ENCODE measurements around the gene BATF2. TPM values are rescaled to one million over a fixed set of nuclear protein-coding genes. Genes with fewer than 3 reads are reported as not detected.

The BATF2 gene
- total RNA-seq, 2 donors from 2014 or later, result 14.1 to 20.7 TPM

DNA sequence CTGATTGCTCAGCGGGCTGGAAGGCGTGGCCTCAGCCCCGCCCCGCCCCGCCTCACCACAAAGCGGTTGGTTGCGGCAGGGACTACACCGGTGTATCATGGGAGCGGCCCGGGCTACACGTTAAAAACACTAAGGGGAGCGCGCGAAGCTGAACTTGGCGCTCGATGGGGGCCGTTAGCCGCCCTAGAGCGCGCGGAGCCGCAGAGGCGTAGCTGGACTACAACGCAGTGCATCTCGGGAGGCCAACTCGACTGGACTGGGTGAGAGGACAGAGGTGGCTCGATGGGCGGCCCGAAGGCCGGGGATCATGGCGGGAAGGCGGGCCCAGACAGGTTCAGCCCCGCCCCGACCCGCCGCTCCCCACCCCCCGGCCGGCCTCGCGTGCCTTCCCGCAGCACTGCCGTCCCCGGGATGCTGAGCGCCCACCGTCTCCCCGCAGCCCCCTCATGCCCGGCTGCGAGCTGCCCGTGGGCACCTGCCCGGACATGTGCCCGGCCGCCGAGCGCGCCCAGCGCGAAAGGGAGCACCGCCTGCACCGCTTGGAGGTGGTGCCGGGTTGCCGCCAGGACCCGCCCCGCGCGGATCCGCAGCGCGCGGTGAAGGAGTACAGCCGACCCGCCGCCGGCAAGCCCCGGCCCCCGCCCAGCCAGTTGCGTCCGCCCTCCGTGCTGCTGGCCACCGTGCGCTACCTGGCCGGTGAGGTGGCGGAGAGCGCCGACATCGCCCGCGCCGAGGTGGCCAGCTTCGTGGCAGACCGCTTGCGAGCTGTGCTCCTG, 44.3 kb upstream of the BATF2 start, which contains the start of gene SAC3D1:
SAC3D1 (plus strand) TSS at position 364 of the 776 bp plus-strand sequence; CDS start at position 447, 83 bp downstream.
- Histone ChIP-seq H3K4me1 (peaks cover 4% of the 10 kb centered on the region), H3K27me3 (no peaks in the 10 kb centered on the region), H3K36me3 (no peaks in the 10 kb centered on the region), H3K27ac (peak within 1 kb of the TSS; percentile 94), H3K9me3 (no peaks in the 10 kb centered on the region), H3K4me3 (peak within 1 kb of the TSS; percentile 95), H3K9ac (ENCODE audit: low read depth in 2 of 2, low read length in 2 of 2) (peak within 1 kb of the TSS; percentile 70 to 71)
- DNase-seq, result peak; percentile 93
- intact Hi-C loops (cut with DNase I), result no loop called here
- TF ChIP-seq CTCF (IDR thresholded peaks at IDR 0.05), result no peak

GRCh38 chr11:65040520-65040846, 43.7 kb upstream of the BATF2 start:
- H3K4me1 ChIP-seq, result peaks cover 4% of the 10 kb centered on the region

DNA sequence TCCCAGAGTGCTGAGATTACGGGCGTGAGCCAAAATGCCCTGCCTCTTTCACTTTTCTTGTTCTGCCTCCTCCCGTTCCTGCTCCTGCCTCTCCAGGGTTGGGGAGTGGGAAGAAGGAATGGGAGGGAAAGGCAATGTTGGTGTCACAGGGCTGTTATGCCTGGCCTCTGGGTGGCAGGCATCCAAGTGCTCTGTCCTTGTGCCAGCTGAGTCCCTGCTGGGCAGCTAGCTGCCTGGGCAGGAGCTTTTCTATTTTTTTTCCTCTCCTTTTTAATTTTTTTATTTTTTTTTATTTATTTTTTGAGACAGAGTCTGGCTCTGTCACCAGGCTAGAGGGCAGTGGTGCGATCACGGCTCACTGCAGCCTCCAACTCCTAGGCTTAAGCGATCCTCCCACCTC, 40.2 kb upstream of the BATF2 start:
- no peak overlapping the region for H3K4me3 ChIP-seq
- no peak for DNase-seq
- no peak for TF ChIP-seq CTCF (IDR thresholded peaks at IDR 0.05)
- H3K27me3 ChIP-seq, result no peaks in the 10 kb centered on the region
- H3K27ac ChIP-seq, result no peak overlapping the region
- no peaks in the 10 kb centered on the region for H3K4me1 ChIP-seq
- peaks cover 7% of the 10 kb centered on the region for H3K36me3 ChIP-seq
- intact Hi-C loops (cut with DNase I), result no loop called here
- no peaks in the 10 kb centered on the region for H3K9me3 ChIP-seq
- no peak overlapping the region for H3K9ac ChIP-seq (ENCODE audit: low read depth in 2 of 2, low read length in 2 of 2)

More at GRCh38 chr11:65040520-65040846, 43.7 kb upstream of the BATF2 start:
- Histone ChIP-seq H3K36me3 (peaks cover 4% of the 10 kb centered on the region), H3K4me3 (peak overlapping the region; percentile 95), H3K27me3 (no peaks in the 10 kb centered on the region), H3K27ac (peak overlapping the region; percentile 94), H3K9ac (ENCODE audit: low read depth in 2 of 2, low read length in 2 of 2) (peak overlapping the region; percentile 70 to 71), H3K9me3 (no peaks in the 10 kb centered on the region)
- no peak for TF ChIP-seq CTCF (IDR thresholded peaks at IDR 0.05)
- no peak for DNase-seq
- intact Hi-C loops (cut with DNase I), result no loop called here

DNA sequence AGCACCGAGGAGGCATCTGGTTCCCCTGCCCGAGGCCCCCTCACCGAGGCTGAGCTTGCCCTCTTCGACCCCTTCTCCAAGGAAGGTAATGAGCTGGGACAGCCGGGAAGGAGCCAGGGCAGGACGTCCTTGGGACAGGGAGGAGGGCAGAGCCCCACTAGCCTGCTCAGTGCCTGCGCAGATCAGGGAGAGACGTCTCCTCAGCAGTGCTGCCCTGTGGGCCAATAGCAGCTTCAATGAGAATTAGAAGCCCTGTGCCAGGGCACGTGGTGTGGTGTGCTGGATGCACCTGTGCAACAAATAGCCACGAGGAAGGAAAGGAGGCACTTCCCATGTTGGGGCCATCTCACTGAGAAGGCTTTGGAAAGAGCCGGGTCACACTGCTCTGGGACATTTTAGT, 38.8 kb upstream of the BATF2 start:
- Histone ChIP-seq H3K4me1 (no peaks in the 10 kb centered on the region), H3K9ac (ENCODE audit: low read depth in 2 of 2, low read length in 2 of 2) (no peak overlapping the region), H3K27me3 (no peaks in the 10 kb centered on the region), H3K36me3 (peaks cover 7% of the 10 kb centered on the region), H3K9me3 (no peaks in the 10 kb centered on the region), H3K4me3 (no peak overlapping the region), H3K27ac (no peak overlapping the region)
- no peak for TF ChIP-seq CTCF (IDR thresholded peaks at IDR 0.05)
- no peak for DNase-seq
- intact Hi-C loops (cut with DNase I), result no loop called here

GRCh38 chr11:65034423-65034822, 37.7 kb upstream of the BATF2 start:
- Histone ChIP-seq H3K4me3 (no peak overlapping the region), H3K9ac (ENCODE audit: low read depth in 2 of 2, low read length in 2 of 2) (no peak overlapping the region), H3K36me3 (peaks cover 7% of the 10 kb centered on the region), H3K27ac (no peak overlapping the region), H3K9me3 (no peaks in the 10 kb centered on the region), H3K4me1 (no peaks in the 10 kb centered on the region), H3K27me3 (no peaks in the 10 kb centered on the region)
- no peak for DNase-seq
- intact Hi-C loops (cut with DNase I), result no loop called here
- no peak for TF ChIP-seq CTCF (IDR thresholded peaks at IDR 0.05)
